ENCODE results near the gene TRIO. TPM values are rescaled to one million over a fixed set of nuclear protein-coding genes. Genes with fewer than 3 reads are reported as not detected.

The TRIO gene
- total RNA-seq, 1 experiment from 2014 or later: 88.8 TPM

GRCh38 chr5:14143546-14143840 is 351 bp downstream of the TRIO start (continued):
- TF ChIP-seq TP53 (CRISPR knock-in tag; IDR thresholded peaks at IDR 0.05): no peak
- TF ChIP-seq SOX15 (CRISPR knock-in tag; IDR thresholded peaks at IDR 0.05): no peak
- no peak for TF ChIP-seq OVOL2 (CRISPR knock-in tag; IDR thresholded peaks at IDR 0.05; ENCODE audit: borderline replicate concordance)
- TF ChIP-seq TCF7 (CRISPR knock-in tag; IDR thresholded peaks at IDR 0.05; ENCODE audit: low read depth): no peak
- TF ChIP-seq ZNF232 (CRISPR knock-in tag; IDR thresholded peaks at IDR 0.05): no peak

- peaks cover 52% of the 10 kb centered on the region for H3K4me1 Mint-ChIP-seq
- DNase-seq (ENCODE audit: low spot score) (peak; percentile 42), ATAC-seq (no peak)
- POLR2A ChIA-PET: interaction anchor here (0.5 to 0.6 kb wide), 2 partner anchors 36 to 157 kb away, joined by 3 to 6 read pairs; no protein-coding TSS in a partner anchor
- no peaks in the 10 kb centered on the region for H3K9me3 Mint-ChIP-seq
- no peak overlapping the region for H3K27ac Mint-ChIP-seq
- CTCF ChIA-PET: interaction anchor here (1.0 to 5.9 kb wide), 5 partner anchors 9 to 208 kb away, joined by 3 to 45 read pairs (median 6); no protein-coding TSS in a partner anchor
- H3K36me3 Mint-ChIP-seq: no peaks in the 10 kb centered on the region
- 0 out of 2 replicates have a peak, but pooled peaks have one; percentile 18 for TF ChIP-seq GTF2I (CRISPR knock-in tag; conservative IDR thresholded peaks at IDR 0.05)
- 0 out of 2 replicates have a peak, but pooled peaks have one; percentile 27 for TF ChIP-seq FOXP4 (CRISPR knock-in tag; IDR thresholded peaks at IDR 0.05)
- no peak for TF ChIP-seq ZNF425 (CRISPR knock-in tag; conservative IDR thresholded peaks at IDR 0.05)
- TF ChIP-seq CTCF (IDR thresholded peaks at IDR 0.05): no peak
- TF ChIP-seq ZNF396 (CRISPR knock-in tag; IDR thresholded peaks at IDR 0.05; ENCODE audit: borderline replicate concordance): no peak
- peak overlapping the region; percentile 81 for H3K4me3 Mint-ChIP-seq
- H3K27me3 Mint-ChIP-seq (ENCODE audit: low read depth): peaks cover 8% of the 10 kb centered on the region; the same call in 1 of the 2 replicates
Observed at GRCh38 chr5:14143841-14144585, 871 bp downstream of the TRIO start.

- Mint-ChIP-seq H3K36me3 (no peaks in the 10 kb centered on the region), H3K9me3 (no peaks in the 10 kb centered on the region), H3K4me1 (peaks cover 60% of the 10 kb centered on the region), H3K27ac (peak overlapping the region; percentile 80; the same call in 1 of the 2 replicates), H3K4me3 (peak overlapping the region; percentile 86), H3K27me3 (ENCODE audit: low read depth) (peaks cover 8% of the 10 kb centered on the region; the same call in 1 of the 2 replicates)
- POLR2A ChIA-PET: interaction anchor here (0.5 to 0.6 kb wide), 3 partner anchors 35 to 157 kb away, joined by 3 to 6 read pairs (median 3); no protein-coding TSS in a partner anchor
- peak; percentile 11 for ATAC-seq
- peak; percentile 60 for DNase-seq (ENCODE audit: low spot score)
- 0 out of 2 replicates have a peak, but pooled peaks have one; percentile 36 for TF ChIP-seq ARID4B (CRISPR knock-in tag; IDR thresholded peaks at IDR 0.05; ENCODE audit: borderline replicate concordance)
- TF ChIP-seq CREM (CRISPR knock-in tag; IDR thresholded peaks at IDR 0.05): no peak
- no peak for TF ChIP-seq ZNF232 (CRISPR knock-in tag; IDR thresholded peaks at IDR 0.05)
- 0 out of 2 replicates have a peak, but pooled peaks have one; percentile 43 for TF ChIP-seq KAT7 (CRISPR knock-in tag; IDR thresholded peaks at IDR 0.05; ENCODE audit: borderline replicate concordance)
- TF ChIP-seq ZBTB21 (CRISPR knock-in tag; IDR thresholded peaks at IDR 0.05; ENCODE audit: borderline replicate concordance): 0 out of 2 replicates have a peak, but pooled peaks have one; percentile 18
- TF ChIP-seq USF2 (CRISPR knock-in tag; IDR thresholded peaks at IDR 0.05): peak; percentile 30; the same call in 1 of the 2 replicates
- TF ChIP-seq USF1 (CRISPR knock-in tag; IDR thresholded peaks at IDR 0.05): peak; percentile 17; the same call in 1 of the 2 replicates
- CTCF ChIA-PET: interaction anchor here (0.8 to 5.9 kb wide), 5 partner anchors 9 to 125 kb away, joined by 3 to 45 read pairs (median 4); no protein-coding TSS in a partner anchor
Observed at GRCh38 chr5:14144586-14145434, 1.7 kb downstream of the TRIO start.
